H4 (cell line): Measurements from ENCODE around the gene LRRC2. TPM values are rescaled to one million over a fixed set of nuclear protein-coding genes. Genes with fewer than 3 reads are reported as not detected.
"Not testable (repeated sequence)": the region's sequence is repeated elsewhere in the genome, so short reads cannot be mapped to it uniquely, and the experiment has no call there.

Source experiments
- DNase-seq: peaks from one replicate; pipeline ENCODE4 v3.0.0-alpha.2; 2015; ENCODE audit warnings: low spot score
- total RNA-seq: library from RNA; depleted of rRNA; stranded (reverse); fragments of >200 nt; shearing (Covaris generic); gene quantifications from 2 replicates; pipeline ENCODE4 v1.2.3, GENCODE V29; 2014

The LRRC2 gene
- total RNA-seq, 1 experiment from 2014 or later, result 0.04 TPM

DNA sequence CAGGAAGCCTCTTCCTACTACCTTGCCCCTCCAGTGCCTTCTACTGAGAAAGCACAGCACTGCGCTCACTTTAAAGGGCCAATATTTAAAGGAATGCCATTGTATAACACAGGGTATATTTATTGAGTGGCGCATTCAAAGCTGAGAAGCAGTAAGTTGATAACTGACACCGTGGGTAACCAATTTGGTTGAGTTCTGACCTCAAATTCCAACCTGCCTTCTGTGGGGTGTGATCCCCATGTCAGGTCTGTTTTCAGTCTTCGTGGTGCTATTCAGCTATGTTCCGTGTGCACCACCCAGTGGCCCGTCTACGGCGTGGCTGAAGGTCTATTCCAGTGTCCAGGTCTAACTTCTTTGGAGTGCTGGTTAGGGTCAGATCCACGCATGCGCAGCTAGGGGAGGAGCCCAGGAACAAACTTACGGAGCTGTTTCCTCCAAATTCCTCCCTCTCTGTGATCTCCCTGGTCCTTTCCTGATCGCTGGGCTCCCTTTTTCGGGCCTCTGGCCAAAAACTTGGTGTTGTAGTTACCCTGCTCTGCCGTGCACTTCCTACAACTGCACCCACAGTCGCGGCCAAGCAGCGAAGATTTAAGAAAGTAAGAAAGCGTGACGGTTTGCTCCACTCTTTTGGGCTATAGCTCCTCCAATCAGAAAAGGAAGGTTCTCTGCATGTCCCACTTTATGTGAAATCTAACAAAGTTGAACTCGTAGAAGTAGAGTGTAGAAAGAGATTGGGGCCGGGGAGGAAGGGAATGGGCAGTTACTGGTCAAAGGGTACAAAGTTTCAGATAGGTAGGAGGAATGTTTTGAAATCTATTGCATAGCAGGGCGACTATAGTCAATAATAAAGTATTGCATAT is 7.7 kb downstream of the LRRC2 start:
- DNase-seq, result peak; percentile 64

DNA sequence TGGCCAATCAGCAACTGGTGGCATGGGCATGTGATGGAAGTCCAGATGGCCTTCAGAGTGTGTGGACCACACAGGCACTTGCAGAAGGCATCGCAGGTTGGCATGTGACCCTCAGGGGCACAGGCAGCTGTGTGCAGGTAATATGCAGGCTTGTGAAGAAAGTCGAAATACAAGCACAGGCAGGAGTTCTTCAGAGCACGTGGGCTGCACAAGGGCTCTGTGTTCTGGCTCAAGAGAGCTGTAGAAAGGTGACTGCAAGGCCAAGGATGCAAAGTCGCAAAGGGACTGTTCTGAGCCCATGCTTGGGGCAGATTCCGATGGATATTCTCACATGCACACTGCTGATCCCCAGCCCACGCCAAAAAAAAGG is 8.3 kb downstream of the LRRC2 start:
- DNase-seq, result no peak

DNA sequence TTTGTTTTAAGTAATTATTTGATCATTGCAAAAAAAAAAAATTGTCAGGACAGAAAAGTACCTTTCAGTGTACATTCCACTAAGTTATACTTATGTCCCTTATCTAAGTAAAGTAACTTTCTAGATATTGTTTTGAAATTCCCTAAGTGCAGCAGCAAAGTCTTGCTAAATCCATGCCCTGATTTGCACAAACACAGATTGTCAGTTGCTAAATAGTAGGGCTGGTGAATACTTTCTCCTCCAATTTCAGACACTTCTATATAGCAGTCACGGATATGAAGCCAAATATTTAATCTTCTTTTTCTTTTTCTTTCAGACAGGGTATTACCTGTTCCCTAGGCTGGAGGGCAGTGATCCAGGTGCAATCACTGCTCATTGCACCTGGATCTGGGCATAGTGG is 12.9 kb downstream of the LRRC2 start:
- no peak for DNase-seq

DNA sequence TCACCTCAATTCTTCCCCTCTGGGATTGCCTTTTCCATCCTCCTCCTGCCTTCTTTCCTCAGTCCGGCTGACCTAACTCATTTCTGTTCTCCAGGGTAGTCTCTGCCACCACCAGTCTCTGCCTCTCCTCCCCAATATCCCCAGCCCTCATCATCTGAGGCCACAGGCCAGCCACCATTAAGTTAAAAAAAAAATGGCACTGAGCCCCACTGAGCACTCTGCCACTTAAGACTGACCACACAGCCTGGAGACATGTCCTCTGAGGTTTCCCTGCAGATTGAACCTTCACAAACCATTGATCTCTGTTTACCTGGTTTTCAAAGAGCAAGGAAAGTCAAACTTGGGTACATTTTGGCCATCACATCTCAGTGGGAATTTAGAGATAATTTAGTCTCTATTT is 13.6 kb downstream of the LRRC2 start:
- DNase-seq, result no peak

DNA sequence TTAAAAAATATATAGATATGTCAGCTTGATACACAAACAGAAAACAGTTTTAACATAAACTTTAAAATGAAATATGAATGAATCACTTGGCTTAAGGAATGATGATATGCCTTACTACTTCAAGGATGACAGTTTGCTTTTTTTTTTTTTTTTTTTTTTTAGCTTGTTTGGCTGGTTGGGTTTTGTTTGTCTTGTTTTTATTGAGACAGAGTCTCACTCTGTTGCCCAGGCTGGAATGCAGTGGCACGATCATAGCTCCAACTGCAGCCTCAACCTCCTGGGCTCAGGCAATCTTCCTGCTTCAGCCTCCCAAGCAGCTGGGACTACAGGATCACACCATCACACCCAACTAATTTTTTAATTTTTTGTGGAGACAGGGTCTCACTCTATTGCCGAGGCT is 14.5 kb downstream of the LRRC2 start:
- DNase-seq, result no peak

DNA sequence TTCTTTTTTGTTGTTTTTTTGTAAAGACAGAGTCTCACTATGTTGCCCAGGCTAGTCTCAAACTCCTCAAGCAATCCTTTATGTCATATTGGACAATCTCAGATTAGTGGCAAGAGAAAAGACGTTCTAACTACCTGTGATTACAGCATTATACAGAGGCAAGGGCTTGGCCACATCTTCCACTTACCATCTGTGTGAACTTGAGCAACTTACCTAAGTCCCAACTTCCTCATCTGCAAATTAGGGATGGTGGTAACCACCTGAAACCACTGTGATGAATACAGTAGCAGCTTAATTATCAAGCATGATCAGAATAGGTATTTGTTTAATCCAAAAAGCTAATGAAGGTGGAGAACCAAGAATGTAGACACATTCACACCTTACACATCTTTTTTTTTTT is 16.1 kb downstream of the LRRC2 start:
- DNase-seq, result no peak

DNA sequence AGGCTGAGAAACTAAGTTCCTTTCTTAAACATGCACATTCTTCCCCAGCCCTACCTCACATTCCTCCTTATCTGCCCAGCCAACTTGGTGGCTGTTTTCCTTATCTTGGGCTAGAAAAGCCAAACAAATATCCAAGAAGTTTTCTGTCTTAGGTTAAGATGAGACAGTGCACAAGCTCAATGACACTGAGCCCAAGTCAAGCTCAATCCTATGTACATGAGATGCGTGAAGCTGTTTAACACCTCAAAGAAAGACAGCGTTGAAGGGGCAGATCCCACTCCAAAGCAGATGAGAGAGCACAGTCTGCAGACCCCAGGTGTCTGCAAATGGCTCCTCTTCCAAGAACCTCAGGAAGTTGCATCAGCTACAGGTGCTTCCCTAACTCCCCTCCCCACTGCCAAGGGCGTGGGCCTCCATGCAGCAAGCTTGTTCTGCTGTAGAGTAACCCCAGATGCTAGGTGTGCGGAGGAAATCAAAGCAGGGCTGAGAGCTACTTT is 16.6 kb downstream of the LRRC2 start:
- no peak for DNase-seq

DNA sequence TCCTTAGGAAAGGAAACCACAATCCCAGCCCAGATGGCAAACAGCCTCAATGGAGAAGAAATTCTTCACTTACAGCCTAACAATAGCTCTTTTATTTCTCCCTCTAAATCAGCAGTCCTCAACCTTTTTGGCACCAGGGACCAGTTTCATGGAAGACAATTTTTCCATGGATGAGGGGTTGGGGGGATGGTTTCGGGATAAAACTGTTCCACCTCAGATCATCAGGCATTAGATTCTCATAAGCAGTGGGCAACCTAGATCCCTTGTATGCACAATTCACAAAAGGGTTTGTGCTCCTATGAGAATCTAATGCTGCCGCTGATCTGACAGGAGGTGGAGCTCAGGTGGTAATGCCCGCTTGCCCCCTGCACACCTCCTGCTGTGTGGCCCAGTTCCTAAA is 17.5 kb downstream of the LRRC2 start:
- not testable (repeated sequence) for DNase-seq

DNA sequence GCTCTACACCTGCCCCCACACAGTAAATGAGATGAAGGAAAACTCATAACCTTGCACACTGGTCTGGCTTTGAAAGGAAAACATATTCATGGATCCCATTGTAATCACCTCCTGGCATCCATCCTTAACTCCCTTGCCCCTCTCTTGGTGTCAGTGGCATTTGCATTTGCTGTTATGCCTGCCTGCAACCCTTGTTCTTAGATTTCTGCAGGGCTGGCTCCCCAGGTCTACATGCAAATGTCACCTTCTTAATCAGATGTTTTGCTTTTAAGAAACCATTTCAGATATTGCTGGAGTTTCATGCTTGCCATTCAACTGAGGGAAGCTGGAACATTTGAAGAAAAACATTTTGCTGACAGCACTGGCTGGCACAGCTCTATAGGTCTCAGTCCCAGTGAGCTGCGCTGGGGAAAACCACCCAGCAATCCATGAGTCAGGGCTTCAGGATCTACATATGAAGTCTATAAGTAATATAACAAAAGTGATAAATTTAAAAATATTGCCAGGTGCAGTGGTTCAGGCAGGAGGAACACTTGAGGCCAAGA is 19.1 kb downstream of the LRRC2 start:
- no peak for DNase-seq

DNA sequence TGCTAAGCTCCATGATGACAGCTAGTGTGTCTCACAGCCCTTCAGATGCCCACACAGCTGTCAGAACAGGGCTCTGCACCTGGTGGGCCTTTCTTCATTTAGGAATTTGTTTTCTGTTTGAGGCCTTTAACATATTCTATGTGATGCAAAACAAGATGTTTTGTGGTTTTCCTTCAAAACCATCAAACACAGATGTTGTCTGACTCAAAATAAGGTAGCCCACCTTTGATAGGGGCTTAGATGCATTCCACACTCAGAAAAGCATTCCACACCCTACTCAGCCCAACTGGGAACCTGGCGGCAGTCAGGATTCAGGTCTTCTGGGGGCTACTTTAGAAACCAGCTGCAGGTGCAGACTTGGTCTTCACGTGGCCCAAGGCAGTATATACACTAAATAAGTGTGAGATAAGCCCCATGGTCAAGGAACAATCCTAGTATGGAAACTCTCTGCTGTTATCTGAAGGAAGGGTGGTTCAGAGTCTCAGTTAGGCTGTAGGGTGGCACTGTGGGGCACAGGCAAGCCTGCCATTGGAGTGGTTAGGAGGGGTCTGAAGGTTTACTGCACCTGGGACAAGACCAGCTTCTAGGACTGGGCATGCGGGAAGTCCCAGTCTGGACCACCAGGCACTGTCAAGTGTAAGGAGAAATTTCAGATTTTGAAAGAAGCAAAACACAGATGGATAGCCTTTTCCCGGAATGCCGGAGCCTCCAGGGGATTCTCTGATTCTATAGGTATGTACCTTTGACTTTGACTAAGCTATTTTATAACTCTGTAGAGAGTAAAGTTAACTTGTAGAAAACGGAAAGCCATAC is 20.1 kb downstream of the LRRC2 start:
- no peak for DNase-seq

DNA sequence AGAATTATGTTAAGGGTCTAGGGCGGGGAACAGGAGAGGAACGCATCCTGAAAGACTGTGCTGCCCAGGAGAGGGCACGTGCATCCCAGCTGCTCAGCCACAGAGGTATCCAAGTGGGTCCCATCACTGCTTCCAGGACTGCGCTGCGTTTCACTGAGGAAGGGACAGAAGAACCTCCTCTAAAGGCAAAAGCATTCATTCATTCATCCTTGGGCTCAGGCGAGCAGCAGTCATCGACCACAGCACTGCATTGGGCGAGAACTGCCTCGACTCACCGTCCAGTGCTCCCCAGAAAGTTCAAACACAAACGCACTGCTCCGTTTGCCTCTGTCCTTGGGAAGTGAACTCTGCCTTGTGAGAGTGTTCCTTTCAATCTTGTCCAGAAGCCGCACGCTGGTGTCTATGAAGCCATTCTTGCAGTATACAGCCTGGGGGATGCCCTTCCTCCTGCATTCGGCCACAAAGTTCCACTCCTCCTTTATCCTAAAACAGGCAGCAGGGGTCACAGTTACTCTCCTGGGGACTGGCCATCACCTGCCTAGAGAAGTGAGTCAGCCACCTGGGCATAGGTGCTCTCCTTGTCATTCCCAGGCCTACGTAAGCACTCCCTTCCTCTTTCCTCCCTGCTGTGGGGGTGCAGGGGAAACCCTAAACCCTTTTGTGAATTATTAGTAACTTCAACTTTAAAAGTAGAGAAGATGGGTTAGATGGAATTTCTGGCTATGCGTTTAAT is 21.2 kb downstream of the LRRC2 start:
- no peak for DNase-seq

DNA sequence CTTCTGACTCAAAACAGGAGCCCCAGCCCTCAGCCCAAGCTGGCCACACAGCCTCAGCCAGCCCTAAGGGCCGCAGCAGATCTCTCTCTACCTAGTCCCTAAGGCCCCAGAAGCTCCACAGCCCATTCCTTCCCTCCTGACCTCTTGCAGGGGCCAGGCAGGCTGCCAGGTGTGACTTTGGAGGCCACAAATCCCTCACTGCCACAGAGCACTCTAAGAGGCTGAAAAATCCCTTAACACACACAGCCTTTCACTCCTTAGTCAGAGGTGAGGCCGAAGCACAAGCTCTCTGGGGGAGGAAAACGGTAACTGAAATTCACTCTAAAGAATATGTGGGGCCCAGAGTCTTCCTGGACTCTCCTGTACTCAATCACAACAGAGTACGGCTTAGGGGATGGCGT is 23.3 kb downstream of the LRRC2 start:
- no peak for DNase-seq

DNA sequence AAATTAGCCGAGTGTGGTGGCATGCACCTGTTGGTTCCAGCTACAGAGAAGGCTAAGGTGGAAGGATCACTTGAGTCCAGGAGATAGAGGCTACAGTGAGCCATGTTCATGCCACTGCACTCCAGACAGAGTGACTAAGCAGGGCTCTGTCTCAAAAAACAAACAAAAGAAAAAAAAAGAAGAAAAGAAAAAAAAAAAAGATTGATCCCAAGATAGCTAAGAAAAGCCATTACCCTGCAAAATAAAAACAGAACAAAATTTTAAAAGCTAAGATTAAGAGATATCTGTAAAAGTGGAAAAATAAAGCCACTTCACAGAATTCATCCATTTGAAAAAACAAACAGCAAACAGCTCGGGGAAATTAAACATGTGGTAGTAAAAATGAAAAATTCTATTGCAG is 23.8 kb downstream of the LRRC2 start:
- no peak for DNase-seq

DNA sequence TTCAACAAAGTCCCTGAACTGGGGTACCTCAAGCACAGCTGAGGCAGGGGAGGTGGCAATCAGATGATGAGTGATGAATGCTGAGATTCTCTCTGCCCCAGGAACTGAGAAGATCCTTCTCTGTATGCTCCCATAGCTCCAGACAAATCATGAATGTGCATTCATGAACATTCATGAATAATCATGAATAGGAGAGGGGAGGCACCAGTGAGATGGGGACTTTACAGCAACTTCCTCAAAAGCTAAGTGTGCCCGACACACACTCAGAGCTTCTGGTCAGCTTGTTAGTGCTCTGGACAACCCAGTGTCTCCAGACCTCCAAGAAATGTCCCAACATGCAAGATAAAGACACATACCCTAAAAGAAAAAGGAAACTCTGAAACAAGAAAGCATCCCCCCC is 24.3 kb downstream of the LRRC2 start:
- DNase-seq, result no peak

DNA sequence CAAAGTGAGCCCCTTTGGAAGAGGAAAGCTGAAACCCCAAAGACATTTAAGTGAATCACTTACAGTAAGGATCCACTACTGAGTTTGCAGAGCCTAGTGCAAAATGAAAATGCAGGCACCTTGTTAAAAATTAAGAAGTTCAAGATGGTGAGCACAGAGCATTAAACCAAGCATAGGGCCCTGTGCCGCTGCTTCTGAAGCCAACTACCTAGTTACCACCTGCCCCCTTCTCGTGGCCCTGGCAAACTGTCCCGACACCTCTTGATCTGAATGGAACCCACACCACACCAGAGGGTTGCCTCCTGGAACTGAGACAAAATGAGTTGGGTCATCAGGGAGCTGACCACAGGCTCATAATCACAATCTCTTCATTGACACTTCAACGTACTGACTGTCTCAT is 25.6 kb downstream of the LRRC2 start:
- DNase-seq, result no peak

DNA sequence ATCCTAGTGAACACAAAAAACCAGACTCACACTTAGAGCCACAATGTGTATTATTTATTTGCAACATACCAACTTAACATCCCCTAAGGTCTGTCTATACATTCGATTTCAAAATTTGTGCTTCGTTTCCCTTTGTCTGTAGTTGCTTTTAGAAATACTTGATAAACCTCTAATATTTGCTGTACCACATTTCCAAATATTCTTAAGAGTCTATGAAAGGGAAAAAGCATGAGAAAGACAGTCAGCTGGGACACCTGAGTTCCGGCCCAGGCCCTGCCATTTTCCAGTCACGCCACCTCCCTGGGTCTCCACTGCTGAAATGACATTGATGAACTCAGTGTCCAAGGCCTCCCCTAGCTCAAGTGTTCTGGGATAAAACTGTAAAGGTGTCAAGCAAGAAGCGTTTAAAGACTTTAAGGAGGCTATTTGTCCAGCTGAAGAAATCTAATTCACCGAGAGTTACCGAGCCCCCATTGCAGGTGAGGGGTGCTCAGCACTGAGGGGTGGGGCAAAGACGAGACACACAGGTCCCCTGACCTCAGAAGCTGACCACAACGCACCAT is 26.6 kb downstream of the LRRC2 start:
- no peak for DNase-seq

DNA sequence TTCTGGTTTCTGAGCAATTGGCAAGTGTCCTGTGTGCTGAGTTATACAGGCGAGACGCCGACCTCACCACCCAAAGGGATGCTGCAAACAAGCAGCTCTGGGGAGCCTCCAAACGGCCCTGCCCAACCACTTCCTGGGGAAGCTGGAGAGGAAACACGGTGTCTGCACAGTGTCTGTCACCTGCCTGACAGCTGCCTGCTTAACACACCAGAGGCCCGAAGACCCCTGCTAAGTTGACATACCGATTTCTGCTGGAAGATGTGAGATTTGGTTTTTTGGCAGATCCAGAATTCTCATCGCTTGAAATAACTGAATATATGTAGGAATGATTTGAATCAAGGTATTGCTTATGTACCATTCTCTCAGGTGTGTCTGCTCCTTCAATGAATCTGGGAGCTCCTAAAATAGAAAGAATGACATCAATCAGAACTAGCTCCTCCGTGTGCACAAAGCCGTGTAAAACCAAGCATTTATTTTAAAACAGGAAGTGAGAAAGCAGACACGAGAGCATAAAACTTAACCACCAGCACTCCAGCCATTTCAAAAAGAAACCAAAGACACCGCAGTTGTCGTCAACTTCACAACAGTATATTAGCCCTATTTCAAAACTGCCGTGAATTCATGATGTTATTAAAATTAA is 27.2 kb downstream of the LRRC2 start:
- DNase-seq, result no peak

DNA sequence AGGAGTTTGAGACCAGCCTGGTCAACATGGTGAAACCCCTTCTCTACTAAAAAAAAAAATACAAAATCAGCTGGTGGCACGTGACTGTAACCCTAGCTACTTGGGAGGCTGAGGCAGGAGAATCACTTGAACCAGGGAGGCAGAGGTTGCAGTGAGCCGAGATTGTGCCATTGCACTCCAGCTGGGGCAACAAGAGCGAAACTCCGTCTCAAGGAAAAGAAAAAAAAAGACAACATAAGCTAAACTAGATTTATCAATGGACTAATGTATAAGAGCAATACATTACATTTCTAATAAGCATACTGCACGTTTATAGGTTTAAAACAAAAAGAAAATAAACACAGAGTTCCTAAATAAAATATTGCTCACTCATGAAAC is 27.7 kb downstream of the LRRC2 start:
- DNase-seq, result not testable (repeated sequence)

DNA sequence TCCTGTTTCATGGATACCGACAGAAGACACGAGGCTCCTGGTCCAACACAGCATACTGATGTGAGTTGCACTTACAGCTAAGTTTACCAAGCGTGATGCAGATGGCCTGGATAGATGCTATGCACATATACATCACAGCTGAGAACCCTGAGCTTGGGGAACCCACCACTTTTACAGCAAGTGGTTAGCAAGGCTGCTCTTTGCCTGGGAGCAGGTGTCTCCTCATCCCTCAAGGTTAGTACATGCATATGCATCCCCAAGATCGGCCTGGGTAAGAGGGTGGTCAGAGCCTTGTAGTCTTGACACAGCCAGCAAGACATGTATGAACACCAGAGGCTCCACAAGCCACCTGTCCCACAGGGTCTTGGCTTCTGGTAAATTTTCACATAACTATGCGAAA is 28.3 kb downstream of the LRRC2 start:
- no peak for DNase-seq

DNA sequence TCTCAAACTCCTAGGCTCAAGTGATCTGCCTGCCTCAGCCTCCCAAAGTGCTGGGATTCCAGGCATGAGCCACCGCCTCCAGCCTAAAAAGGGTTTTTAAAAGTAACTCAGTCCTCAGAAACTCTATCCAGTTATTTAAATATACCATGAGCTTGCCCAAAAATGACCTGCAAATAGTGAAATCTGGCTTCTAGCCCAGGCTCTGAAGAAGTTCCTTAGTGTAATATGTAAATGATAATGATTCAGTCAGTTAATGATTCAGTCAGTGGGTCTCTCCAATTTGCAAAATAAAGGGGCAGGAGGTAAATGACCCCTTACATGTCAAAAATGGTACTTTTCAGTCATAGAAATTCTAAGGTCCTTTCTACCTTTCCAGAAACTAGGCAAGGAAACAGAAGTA is 28.8 kb downstream of the LRRC2 start:
- DNase-seq, result no peak

DNA sequence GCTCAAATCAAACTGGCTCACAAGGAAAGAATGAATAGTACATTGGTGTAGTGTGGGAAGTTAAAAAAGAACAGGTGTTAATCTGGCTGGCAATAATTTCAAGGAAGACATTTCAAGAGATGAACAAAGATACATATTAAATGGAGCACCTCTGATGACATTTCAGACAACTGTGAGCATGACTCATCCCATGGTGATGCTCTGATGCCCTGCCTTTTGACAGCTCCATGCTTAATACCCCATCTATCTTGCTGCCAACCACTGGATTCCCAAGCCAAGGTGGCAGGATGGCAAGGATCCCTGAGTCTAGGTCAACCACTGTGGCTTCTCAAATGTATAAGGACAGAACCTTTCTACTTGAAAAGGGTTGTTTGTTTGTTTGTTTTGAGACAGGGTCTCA is 29.3 kb downstream of the LRRC2 start:
- DNase-seq, result no peak
